Erythroblast (primary cell): ENCODE results near the gene IKBKG.
"Not testable (repeated sequence)": the region's sequence is repeated elsewhere in the genome, so short reads cannot be mapped to it uniquely, and the experiment has no call there.

ENCODE experiments used
- DNase-seq, 2 experiments: peaks; one replicate each; lab custom pipeline; 2025; lab: John Stamatoyannopoulos, UW
- GATA1 ChIP-seq: IDR thresholded peaks from 2 replicates; pipeline ENCODE4 v1.6.1; 2011; ENCODE audit warnings: low read depth, mild to moderate bottlenecking, control low read depth, low read length, moderate library complexity
- POLR2A ChIP-seq: IDR thresholded peaks from 2 replicates; pipeline ENCODE4 v1.6.1; 2011; ENCODE audit warnings: mild to moderate bottlenecking, low read length

The IKBKG gene

GRCh38 chrX:154570361-154570760 lies 22.9 kb downstream of the IKBKG start:
- not testable (repeated sequence) for DNase-seq

- not testable (repeated sequence) for DNase-seq
Observed at GRCh38 chrX:154573061-154573460, 25.6 kb downstream of the IKBKG start.

- not testable (repeated sequence) for DNase-seq
Observed at GRCh38 chrX:154575076-154575475, 27.7 kb downstream of the IKBKG start.

- DNase-seq = not testable (repeated sequence)
Observed at GRCh38 chrX:154582994-154583393, 35.6 kb downstream of the IKBKG start.

GRCh38 chrX:154584585-154585183 lies 37.3 kb downstream of the IKBKG start, which contains the start of gene CTAG1A:
TSS of gene CTAG1A (plus strand) at chrX:154585133. CDS start at chrX:154585207, 74 bp downstream.
- not testable (repeated sequence) for DNase-seq

GRCh38 chrX:154590415-154590814 lies 43.0 kb downstream of the IKBKG start:
- not testable (repeated sequence) for DNase-seq

- no peak for DNase-seq
- TF ChIP-seq GATA1 = no peak
- TF ChIP-seq POLR2A = no peak
Observed at GRCh38 chrX:154592505-154592904, 45.1 kb downstream of the IKBKG start.

- TF ChIP-seq GATA1 (no peak), POLR2A (no peak)
- no peak for DNase-seq
Observed at GRCh38 chrX:154593201-154593600, 45.8 kb downstream of the IKBKG start.

- no peak for TF ChIP-seq POLR2A
- TF ChIP-seq GATA1 = no peak
- DNase-seq = no peak
Observed at GRCh38 chrX:154594491-154594890, 47.1 kb downstream of the IKBKG start.

- no peak for DNase-seq
- TF ChIP-seq POLR2A (no peak), GATA1 (no peak)
Observed at GRCh38 chrX:154595559-154596249, 48.3 kb downstream of the IKBKG start.

GRCh38 chrX:154596290-154596929 lies 49.0 kb downstream of the IKBKG start:
- TF ChIP-seq GATA1 (no peak), POLR2A (no peak)
- DNase-seq = no peak

GRCh38 chrX:154597221-154597620 lies 49.8 kb downstream of the IKBKG start:
- DNase-seq = no peak
- no peak for TF ChIP-seq GATA1
- no peak for TF ChIP-seq POLR2A

GRCh38 chrX:154598656-154599055 lies 51.2 kb downstream of the IKBKG start:
- DNase-seq = no peak
- no peak for TF ChIP-seq GATA1
- no peak for TF ChIP-seq POLR2A

GRCh38 chrX:154599531-154599930 lies 52.1 kb downstream of the IKBKG start:
- no peak for TF ChIP-seq POLR2A
- TF ChIP-seq GATA1 = no peak
- no peak for DNase-seq

- TF ChIP-seq POLR2A (no peak), GATA1 (no peak)
- no peak for DNase-seq
Observed at GRCh38 chrX:154600759-154601374, 53.4 kb downstream of the IKBKG start.
